Measurements from ENCODE around the gene WDR1. TPM values are rescaled to one million over a fixed set of nuclear protein-coding genes. Genes with fewer than 3 reads are reported as not detected.
A peak's percentile ranks its signal among the peaks of the same experiment; 100 is the strongest.

WDR1 gene
- total RNA-seq, 1 experiment from 2014 or later = 246 TPM

GRCh38 chr4:10031668-10032590 is 84.7 kb downstream of the WDR1 start:
- H3K27ac Mint-ChIP-seq (ENCODE audit: low read depth, unreplicated experiment) = no peak overlapping the region
- intact Hi-C loops (cut with micrococcal nuclease) = no loop called here

GRCh38 chr4:10030972-10031667 is 85.5 kb downstream of the WDR1 start:
- no TSS peak for BruUV-seq (replicated peaks)
- DNase-seq (ENCODE audit: unreplicated experiment) = no peak
- CTCF ChIA-PET = interaction anchor here (0.6 to 2.1 kb wide), 6 partner anchors 9 to 1800 kb away, joined by 3 to 13 read pairs (median 3); no protein-coding TSS in a partner anchor
- no peaks in the 10 kb centered on the region for H3K9me3 Mint-ChIP-seq (ENCODE audit: unreplicated experiment)
- TF ChIP-seq CTCF (IDR thresholded peaks at IDR 0.05; ENCODE audit: unreplicated experiment) = no peak
- no peaks in the 10 kb centered on the region for H3K36me3 Mint-ChIP-seq (ENCODE audit: insufficient read depth, unreplicated experiment)
- no peaks in the 10 kb centered on the region for H3K27me3 Mint-ChIP-seq (ENCODE audit: insufficient read depth, unreplicated experiment)
- no peak overlapping the region for H3K4me3 Mint-ChIP-seq (ENCODE audit: unreplicated experiment)
- H3K27ac Mint-ChIP-seq (ENCODE audit: low read depth, unreplicated experiment) = no peak overlapping the region
- intact Hi-C loops (cut with micrococcal nuclease) = no loop called here
- POLR2A ChIA-PET = interaction anchor here (5.3 kb wide), 1 partner anchor 10 kb away, joined by 28 read pairs; the partner anchor contains the start of gene SLC2A9
- peaks cover 27% of the 10 kb centered on the region for H3K4me1 Mint-ChIP-seq (ENCODE audit: insufficient read depth, unreplicated experiment)

More at GRCh38 chr4:10031668-10032590, 84.7 kb downstream of the WDR1 start:
- DNase-seq (ENCODE audit: unreplicated experiment) = no peak
- TF ChIP-seq CTCF (IDR thresholded peaks at IDR 0.05; ENCODE audit: unreplicated experiment) = no peak
- Mint-ChIP-seq H3K9me3 (ENCODE audit: unreplicated experiment) (no peaks in the 10 kb centered on the region), H3K4me3 (ENCODE audit: unreplicated experiment) (no peak overlapping the region), H3K36me3 (ENCODE audit: insufficient read depth, unreplicated experiment) (no peaks in the 10 kb centered on the region), H3K27me3 (ENCODE audit: insufficient read depth, unreplicated experiment) (no peaks in the 10 kb centered on the region), H3K4me1 (ENCODE audit: insufficient read depth, unreplicated experiment) (peaks cover 27% of the 10 kb centered on the region)
- CTCF ChIA-PET = interaction anchor here (0.6 to 2.1 kb wide), 10 partner anchors 12 to 1799 kb away, joined by 3 to 13 read pairs (median 3); no protein-coding TSS in a partner anchor
- POLR2A ChIA-PET = interaction anchor here (0.8 to 5.3 kb wide), 6 partner anchors 9 to 85 kb away, joined by 3 to 28 read pairs (median 6); partner anchors contain the start of genes SLC2A9 and WDR1
- no TSS peak for BruUV-seq (replicated peaks)

DNA sequence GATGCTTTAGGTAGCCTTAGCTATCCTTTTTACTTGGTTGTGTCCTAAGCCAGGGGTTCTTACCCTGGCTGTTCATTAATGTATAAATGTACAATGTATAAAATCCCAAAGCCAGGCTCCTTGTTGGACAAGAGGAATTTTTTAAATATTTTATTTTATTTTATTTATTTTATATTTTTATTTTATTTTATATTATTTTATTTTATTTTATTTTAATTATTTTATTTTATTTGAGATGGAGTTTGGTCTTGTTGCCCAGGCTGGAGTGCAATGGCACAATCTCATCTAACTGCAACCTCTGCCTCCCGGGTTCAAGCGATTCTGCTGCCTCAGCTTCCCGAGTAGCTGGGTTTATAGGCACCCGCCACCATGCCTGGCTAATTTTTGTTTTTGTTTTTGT is 87.2 kb downstream of the WDR1 start:
- POLR2A ChIA-PET = interaction anchor here (5.3 kb wide), 1 partner anchor 8 kb away, joined by 28 read pairs; the partner anchor contains the start of gene SLC2A9
- Mint-ChIP-seq H3K27me3 (ENCODE audit: insufficient read depth, unreplicated experiment) (no peaks in the 10 kb centered on the region), H3K36me3 (ENCODE audit: insufficient read depth, unreplicated experiment) (no peaks in the 10 kb centered on the region), H3K27ac (ENCODE audit: low read depth, unreplicated experiment) (no peak overlapping the region), H3K4me1 (ENCODE audit: insufficient read depth, unreplicated experiment) (peaks cover 27% of the 10 kb centered on the region), H3K9me3 (ENCODE audit: unreplicated experiment) (no peaks in the 10 kb centered on the region), H3K4me3 (ENCODE audit: unreplicated experiment) (no peak overlapping the region)
- CTCF ChIA-PET = interaction anchor here (1.5 to 1.7 kb wide), 2 partner anchors 8 to 15 kb away, joined by 3 to 7 read pairs; no protein-coding TSS in a partner anchor
- TF ChIP-seq CTCF (IDR thresholded peaks at IDR 0.05; ENCODE audit: unreplicated experiment) = no peak
- intact Hi-C loops (cut with micrococcal nuclease) = no loop called here
- DNase-seq (ENCODE audit: unreplicated experiment) = no peak
- BruUV-seq (replicated peaks) = no TSS peak

GRCh38 chr4:10028910-10029309 is 87.7 kb downstream of the WDR1 start:
- Mint-ChIP-seq H3K27me3 (ENCODE audit: insufficient read depth, unreplicated experiment) (no peaks in the 10 kb centered on the region), H3K4me1 (ENCODE audit: insufficient read depth, unreplicated experiment) (peaks cover 29% of the 10 kb centered on the region), H3K4me3 (ENCODE audit: unreplicated experiment) (no peak overlapping the region), H3K27ac (ENCODE audit: low read depth, unreplicated experiment) (no peak overlapping the region), H3K9me3 (ENCODE audit: unreplicated experiment) (no peaks in the 10 kb centered on the region), H3K36me3 (ENCODE audit: insufficient read depth, unreplicated experiment) (no peaks in the 10 kb centered on the region)
- CTCF ChIA-PET = interaction anchor here (1.7 kb wide), 1 partner anchor 14 kb away, joined by 7 read pairs; no protein-coding TSS in a partner anchor
- POLR2A ChIA-PET = interaction anchor here (5.3 kb wide), 1 partner anchor 8 kb away, joined by 28 read pairs; the partner anchor contains the start of gene SLC2A9
- intact Hi-C loops (cut with micrococcal nuclease) = no loop called here
- peak; percentile 76 for DNase-seq (ENCODE audit: unreplicated experiment)
- no peak for TF ChIP-seq CTCF (IDR thresholded peaks at IDR 0.05; ENCODE audit: unreplicated experiment)
- no TSS peak for BruUV-seq (replicated peaks)
